Measurements from ENCODE around the gene CPED1.

GRCh38 chr7:121107923-121108498, 119.5 kb downstream of the CPED1 start:
- TF ChIP-seq, protein P1, sequence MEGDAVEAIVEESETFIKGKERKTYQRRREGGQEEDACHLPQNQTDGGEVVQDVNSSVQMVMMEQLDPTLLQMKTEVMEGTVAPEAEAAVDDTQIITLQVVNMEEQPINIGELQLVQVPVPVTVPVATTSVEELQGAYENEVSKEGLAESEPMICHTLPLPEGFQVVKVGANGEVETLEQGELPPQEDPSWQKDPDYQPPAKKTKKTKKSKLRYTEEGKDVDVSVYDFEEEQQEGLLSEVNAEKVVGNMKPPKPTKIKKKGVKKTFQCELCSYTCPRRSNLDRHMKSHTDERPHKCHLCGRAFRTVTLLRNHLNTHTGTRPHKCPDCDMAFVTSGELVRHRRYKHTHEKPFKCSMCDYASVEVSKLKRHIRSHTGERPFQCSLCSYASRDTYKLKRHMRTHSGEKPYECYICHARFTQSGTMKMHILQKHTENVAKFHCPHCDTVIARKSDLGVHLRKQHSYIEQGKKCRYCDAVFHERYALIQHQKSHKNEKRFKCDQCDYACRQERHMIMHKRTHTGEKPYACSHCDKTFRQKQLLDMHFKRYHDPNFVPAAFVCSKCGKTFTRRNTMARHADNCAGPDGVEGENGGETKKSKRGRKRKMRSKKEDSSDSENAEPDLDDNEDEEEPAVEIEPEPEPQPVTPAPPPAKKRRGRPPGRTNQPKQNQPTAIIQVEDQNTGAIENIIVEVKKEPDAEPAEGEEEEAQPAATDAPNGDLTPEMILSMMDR (conservative IDR thresholded peaks at IDR 0.05; ENCODE audit: low read length) = peak; percentile 97
- no peak for TF ChIP-seq EZH2phosphoT487 (IDR thresholded peaks at IDR 0.05; ENCODE audit: borderline replicate concordance, low read depth, low read length)

All from OCI-LY7 (cell line).